ENCODE measurements around the gene RBBP7.

The RBBP7 gene

GRCh38 chrX:16839219-16839851, 30.8 kb downstream of the RBBP7 start:
- no peaks in the 10 kb centered on the region for H3K27me3 ChIP-seq (ENCODE audit: control insufficient read depth, insufficient read depth, low read length)
- H3K9ac ChIP-seq (ENCODE audit: low read depth, low read length) = no peak overlapping the region
- no peak overlapping the region for H3K4me3 ChIP-seq (ENCODE audit: low read depth, low read length)
- H3K9me3 ChIP-seq (ENCODE audit: control insufficient read depth, insufficient read depth, low read length) = no peaks in the 10 kb centered on the region
- H3K36me3 ChIP-seq (ENCODE audit: control insufficient read depth, insufficient read depth, low read length) = peaks cover 40% of the 10 kb centered on the region
- peaks cover 25% of the 10 kb centered on the region for H3K4me1 ChIP-seq (ENCODE audit: control insufficient read depth, insufficient read depth, low read length)

- no peak overlapping the region for H3K9ac ChIP-seq (ENCODE audit: low read depth, low read length)
- H3K9me3 ChIP-seq (ENCODE audit: control insufficient read depth, insufficient read depth, low read length) = no peaks in the 10 kb centered on the region
- H3K36me3 ChIP-seq (ENCODE audit: control insufficient read depth, insufficient read depth, low read length) = peaks cover 46% of the 10 kb centered on the region
- H3K4me1 ChIP-seq (ENCODE audit: control insufficient read depth, insufficient read depth, low read length) = peaks cover 24% of the 10 kb centered on the region
- H3K27me3 ChIP-seq (ENCODE audit: control insufficient read depth, insufficient read depth, low read length) = no peaks in the 10 kb centered on the region
- H3K4me3 ChIP-seq (ENCODE audit: low read depth, low read length) = no peak overlapping the region
Observed at GRCh38 chrX:16838202-16839066, 31.7 kb downstream of the RBBP7 start.

DNA sequence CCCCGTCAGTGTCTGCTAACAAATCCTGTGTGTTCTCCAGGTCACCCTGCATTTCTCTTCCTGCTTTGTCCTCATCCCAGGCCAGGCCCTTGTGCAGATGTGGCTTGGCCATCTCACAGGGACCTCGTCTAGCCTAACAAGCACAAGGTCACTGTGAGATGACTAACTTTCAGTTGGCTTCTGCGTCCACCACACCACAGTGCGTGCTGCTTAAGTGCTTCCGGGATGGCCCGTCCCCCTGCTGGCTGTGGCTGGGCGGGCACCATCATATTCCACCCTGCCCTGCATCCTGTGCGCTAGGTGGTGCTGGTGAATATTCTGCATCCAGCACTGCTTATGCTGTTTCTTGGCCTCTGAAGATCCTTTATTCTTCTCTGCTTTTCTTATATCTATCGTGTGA, 33.8 kb downstream of the RBBP7 start:
- H3K9me3 ChIP-seq (ENCODE audit: control insufficient read depth, insufficient read depth, low read length) = no peaks in the 10 kb centered on the region
- no peak overlapping the region for H3K9ac ChIP-seq (ENCODE audit: low read depth, low read length)
- H3K36me3 ChIP-seq (ENCODE audit: control insufficient read depth, insufficient read depth, low read length) = peaks cover 57% of the 10 kb centered on the region

DNA sequence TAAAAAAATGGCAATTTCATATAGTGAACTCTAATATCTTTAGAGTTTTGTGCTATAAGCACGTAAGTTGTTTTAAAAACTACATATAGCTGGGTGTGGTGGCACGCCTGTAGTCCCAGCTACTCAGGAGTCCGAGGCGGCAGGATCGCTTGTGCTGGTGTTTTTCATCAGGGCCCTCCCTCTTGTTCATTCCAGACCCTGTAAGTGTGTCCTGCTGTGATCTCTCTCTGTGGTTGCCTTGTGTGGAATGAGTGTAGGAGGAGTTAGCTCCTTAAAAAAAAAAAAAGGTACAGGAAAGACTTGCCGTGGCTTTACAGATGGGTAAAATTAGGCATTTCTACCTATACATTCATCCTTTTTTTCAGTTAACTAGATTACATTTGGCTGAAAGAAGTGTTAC, 35.4 kb downstream of the RBBP7 start:
- no peaks in the 10 kb centered on the region for H3K9me3 ChIP-seq (ENCODE audit: control insufficient read depth, insufficient read depth, low read length)
- H3K4me3 ChIP-seq (ENCODE audit: low read depth, low read length) = no peak overlapping the region
- no peaks in the 10 kb centered on the region for H3K27me3 ChIP-seq (ENCODE audit: control insufficient read depth, insufficient read depth, low read length)
- H3K9ac ChIP-seq (ENCODE audit: low read depth, low read length) = no peak overlapping the region
- H3K4me1 ChIP-seq (ENCODE audit: control insufficient read depth, insufficient read depth, low read length) = peaks cover 16% of the 10 kb centered on the region
- H3K36me3 ChIP-seq (ENCODE audit: control insufficient read depth, insufficient read depth, low read length) = peaks cover 53% of the 10 kb centered on the region

More for the DNA sequence above, 33.8 kb downstream of the RBBP7 start:
- Histone ChIP-seq H3K27me3 (ENCODE audit: control insufficient read depth, insufficient read depth, low read length) (no peaks in the 10 kb centered on the region), H3K4me3 (ENCODE audit: low read depth, low read length) (no peak overlapping the region), H3K4me1 (ENCODE audit: control insufficient read depth, insufficient read depth, low read length) (peaks cover 18% of the 10 kb centered on the region)

DNA sequence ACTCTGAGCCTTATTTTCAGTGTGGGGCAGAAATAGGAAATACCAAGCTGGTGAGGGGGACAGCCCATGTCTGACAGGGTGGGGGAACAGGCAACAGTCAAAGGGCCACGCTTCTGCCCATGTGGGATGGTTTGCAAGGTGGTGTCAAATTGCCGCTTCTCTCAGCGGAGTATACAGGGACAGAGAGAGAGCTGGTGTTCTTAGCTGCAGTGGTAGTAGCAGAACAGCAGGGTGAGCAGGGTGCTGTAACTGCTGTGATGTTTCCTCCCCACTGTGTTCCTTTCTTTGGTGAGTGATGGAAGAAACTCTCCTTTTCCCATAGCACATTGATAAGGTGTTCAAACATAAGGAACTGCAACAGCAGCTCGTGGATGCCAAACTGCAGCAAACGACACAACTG, 37.9 kb downstream of the RBBP7 start:
- Histone ChIP-seq H3K9me3 (ENCODE audit: control insufficient read depth, insufficient read depth, low read length) (no peaks in the 10 kb centered on the region), H3K4me3 (ENCODE audit: low read depth, low read length) (no peak overlapping the region), H3K36me3 (ENCODE audit: control insufficient read depth, insufficient read depth, low read length) (peaks cover 36% of the 10 kb centered on the region), H3K27me3 (ENCODE audit: control insufficient read depth, insufficient read depth, low read length) (no peaks in the 10 kb centered on the region), H3K9ac (ENCODE audit: low read depth, low read length) (no peak overlapping the region), H3K4me1 (ENCODE audit: control insufficient read depth, insufficient read depth, low read length) (peaks cover 6% of the 10 kb centered on the region)

DNA sequence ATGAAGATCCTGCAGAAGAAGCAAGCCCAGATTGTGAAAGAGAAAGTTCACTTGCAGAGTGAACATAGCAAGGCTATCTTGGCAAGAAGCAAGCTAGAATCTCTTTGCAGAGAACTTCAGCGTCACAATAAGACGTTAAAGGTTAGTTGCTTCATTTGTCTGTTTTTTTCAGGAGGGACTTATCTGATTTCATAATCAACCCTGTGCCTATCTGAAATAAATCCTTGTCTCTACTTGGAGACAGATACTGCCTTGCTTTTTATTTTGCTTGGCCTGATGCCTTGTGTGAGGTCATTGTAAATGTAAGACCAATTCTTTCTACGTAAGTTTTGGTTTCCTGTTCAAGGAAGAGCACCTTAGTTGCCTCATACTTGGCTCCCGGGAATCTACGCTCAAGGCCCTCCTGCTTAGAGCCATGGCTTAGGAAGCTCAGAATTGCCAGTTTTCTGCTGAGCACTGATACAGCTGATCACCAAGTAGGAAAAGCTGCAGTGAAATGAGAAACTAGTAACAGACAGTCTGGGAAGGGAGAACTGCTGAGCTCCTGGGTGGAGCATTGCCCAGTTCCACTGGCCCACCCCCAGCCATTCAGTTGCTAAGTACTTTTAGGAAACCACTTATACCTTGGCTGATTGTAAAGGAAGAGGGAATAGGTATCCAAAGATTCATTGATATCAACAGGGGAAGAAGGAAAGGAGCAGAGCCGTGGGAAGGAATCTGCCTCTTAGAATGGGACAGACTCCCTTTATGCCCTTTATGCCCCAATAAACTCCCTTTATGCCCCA, 41.8 kb downstream of the RBBP7 start:
- Histone ChIP-seq H3K4me3 (ENCODE audit: low read depth, low read length) (no peak overlapping the region), H3K9me3 (ENCODE audit: control insufficient read depth, insufficient read depth, low read length) (no peaks in the 10 kb centered on the region), H3K4me1 (ENCODE audit: control insufficient read depth, insufficient read depth, low read length) (peaks cover 8% of the 10 kb centered on the region), H3K27me3 (ENCODE audit: control insufficient read depth, insufficient read depth, low read length) (no peaks in the 10 kb centered on the region), H3K36me3 (ENCODE audit: control insufficient read depth, insufficient read depth, low read length) (peaks cover 14% of the 10 kb centered on the region), H3K9ac (ENCODE audit: low read depth, low read length) (no peak overlapping the region)

DNA sequence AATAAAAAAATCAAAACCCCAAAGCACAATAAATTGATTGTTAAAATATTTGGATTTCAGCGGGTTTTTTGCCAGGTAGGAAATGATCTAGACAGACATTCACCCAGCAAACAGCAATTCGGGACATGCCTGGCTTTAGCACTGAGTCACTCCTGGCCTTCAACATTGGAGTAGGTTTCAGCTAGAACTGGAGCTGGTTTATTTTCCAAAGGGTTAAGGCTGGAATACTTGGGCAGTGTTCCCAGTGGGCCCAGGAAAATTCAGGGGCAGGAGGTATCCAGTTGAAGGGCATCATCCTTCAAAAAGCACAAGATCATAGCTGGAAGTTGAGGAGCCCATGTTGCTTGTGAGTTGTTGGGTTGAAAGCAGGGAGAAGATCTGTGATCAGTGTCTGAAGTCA, 42.9 kb downstream of the RBBP7 start:
- no peaks in the 10 kb centered on the region for H3K9me3 ChIP-seq (ENCODE audit: control insufficient read depth, insufficient read depth, low read length)
- H3K36me3 ChIP-seq (ENCODE audit: control insufficient read depth, insufficient read depth, low read length) = peaks cover 12% of the 10 kb centered on the region
- no peak overlapping the region for H3K9ac ChIP-seq (ENCODE audit: low read depth, low read length)
- H3K27me3 ChIP-seq (ENCODE audit: control insufficient read depth, insufficient read depth, low read length) = no peaks in the 10 kb centered on the region
- no peak overlapping the region for H3K4me3 ChIP-seq (ENCODE audit: low read depth, low read length)
- H3K4me1 ChIP-seq (ENCODE audit: control insufficient read depth, insufficient read depth, low read length) = peaks cover 8% of the 10 kb centered on the region

DNA sequence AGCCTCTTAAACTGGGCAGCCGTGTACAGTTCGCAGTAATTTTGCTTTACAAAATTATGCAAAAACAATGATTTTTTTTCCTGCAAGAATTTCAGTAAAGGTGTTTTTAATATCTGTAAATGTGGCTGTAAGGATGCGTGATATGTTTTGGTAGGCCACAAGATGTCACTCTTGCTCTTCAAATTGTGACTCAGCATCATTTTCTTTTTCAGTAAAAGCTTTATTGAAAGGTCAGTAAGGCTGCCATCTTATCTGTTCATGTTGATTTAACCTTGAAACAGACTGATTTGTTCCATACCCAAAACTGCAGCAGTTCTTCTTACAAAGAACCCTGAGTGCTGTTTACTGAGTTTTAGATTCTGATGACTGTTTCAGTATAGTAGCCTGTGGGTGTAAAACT, 44.0 kb downstream of the RBBP7 start:
- no peaks in the 10 kb centered on the region for H3K9me3 ChIP-seq (ENCODE audit: control insufficient read depth, insufficient read depth, low read length)
- no peak overlapping the region for H3K9ac ChIP-seq (ENCODE audit: low read depth, low read length)
- H3K36me3 ChIP-seq (ENCODE audit: control insufficient read depth, insufficient read depth, low read length) = peaks cover 6% of the 10 kb centered on the region
- peaks cover 8% of the 10 kb centered on the region for H3K4me1 ChIP-seq (ENCODE audit: control insufficient read depth, insufficient read depth, low read length)
- H3K27me3 ChIP-seq (ENCODE audit: control insufficient read depth, insufficient read depth, low read length) = no peaks in the 10 kb centered on the region
- no peak overlapping the region for H3K4me3 ChIP-seq (ENCODE audit: low read depth, low read length)

- H3K27me3 ChIP-seq (ENCODE audit: control insufficient read depth, insufficient read depth, low read length) = no peaks in the 10 kb centered on the region
- H3K4me3 ChIP-seq (ENCODE audit: low read depth, low read length) = no peak overlapping the region
- peaks cover 8% of the 10 kb centered on the region for H3K4me1 ChIP-seq (ENCODE audit: control insufficient read depth, insufficient read depth, low read length)
- H3K9ac ChIP-seq (ENCODE audit: low read depth, low read length) = no peak overlapping the region
- no peaks in the 10 kb centered on the region for H3K9me3 ChIP-seq (ENCODE audit: control insufficient read depth, insufficient read depth, low read length)
- H3K36me3 ChIP-seq (ENCODE audit: control insufficient read depth, insufficient read depth, low read length) = peaks cover 6% of the 10 kb centered on the region
Observed at GRCh38 chrX:16825264-16826035, 44.7 kb downstream of the RBBP7 start.

GRCh38 chrX:16822723-16823122, 47.4 kb downstream of the RBBP7 start:
- H3K9me3 ChIP-seq (ENCODE audit: control insufficient read depth, insufficient read depth, low read length) = no peaks in the 10 kb centered on the region
- peaks cover 15% of the 10 kb centered on the region for H3K36me3 ChIP-seq (ENCODE audit: control insufficient read depth, insufficient read depth, low read length)
- H3K9ac ChIP-seq (ENCODE audit: low read depth, low read length) = no peak overlapping the region
- no peak overlapping the region for H3K4me3 ChIP-seq (ENCODE audit: low read depth, low read length)
- H3K27me3 ChIP-seq (ENCODE audit: control insufficient read depth, insufficient read depth, low read length) = no peaks in the 10 kb centered on the region
- H3K4me1 ChIP-seq (ENCODE audit: control insufficient read depth, insufficient read depth, low read length) = peaks cover 2% of the 10 kb centered on the region

- peaks cover 17% of the 10 kb centered on the region for H3K36me3 ChIP-seq (ENCODE audit: control insufficient read depth, insufficient read depth, low read length)
- H3K9ac ChIP-seq (ENCODE audit: low read depth, low read length) = no peak overlapping the region
- H3K4me1 ChIP-seq (ENCODE audit: control insufficient read depth, insufficient read depth, low read length) = no peaks in the 10 kb centered on the region
- no peak overlapping the region for H3K4me3 ChIP-seq (ENCODE audit: low read depth, low read length)
- H3K9me3 ChIP-seq (ENCODE audit: control insufficient read depth, insufficient read depth, low read length) = no peaks in the 10 kb centered on the region
- H3K27me3 ChIP-seq (ENCODE audit: control insufficient read depth, insufficient read depth, low read length) = no peaks in the 10 kb centered on the region
Observed at GRCh38 chrX:16819634-16820033, 50.5 kb downstream of the RBBP7 start.

Data from iPS-15b (cell line).